Measurements from ENCODE around the gene THBS4. TPM values are rescaled to one million over a fixed set of nuclear protein-coding genes. Genes with fewer than 3 reads are reported as not detected.

Gene THBS4
- total RNA-seq, 2 donors from 2014 or later, result 18.4 to 20.8 TPM

GRCh38 chr5:80010754-80011392 is 24.3 kb upstream of the THBS4 start:
- Histone ChIP-seq H3K36me3 (replicated peaks in 1 of 2; ENCODE audit: insufficient read depth in 1 of 2, low read depth in 2 of 2) (no peaks in the 10 kb centered on the region), H3K4me1 (no peaks in the 10 kb centered on the region), H3K4me3 (no peak overlapping the region), H3K9me3 (no peaks in the 10 kb centered on the region), H3K27ac (no peak overlapping the region), H3K27me3 (no peaks in the 10 kb centered on the region)
- TF ChIP-seq POLR2A (IDR thresholded peaks at IDR 0.05) (no peak), CTCF (IDR thresholded peaks at IDR 0.05) (no peak)
- intact Hi-C loops (cut with DNase I), result no loop called here
- ATAC-seq (no peak), DNase-seq (no peak)
- WGBS, 2 donors, result 66 to 79% methylated on average over 5 of the region's 5 CpGs

GRCh38 chr5:80025069-80025468 is 10.1 kb upstream of the THBS4 start:
- no peak for TF ChIP-seq CTCF (IDR thresholded peaks at IDR 0.05)
- TF ChIP-seq POLR2A (IDR thresholded peaks at IDR 0.05), result no peak
- intact Hi-C loops (cut with DNase I), result no loop called here
- WGBS, 2 donors, result 64 to 65% methylated on average over 2 of the region's 2 CpGs

GRCh38 chr5:80026841-80027240 is 8.3 kb upstream of the THBS4 start:
- ATAC-seq (no peak), DNase-seq (no peak)
- Histone ChIP-seq H3K27ac (no peak overlapping the region), H3K4me1 (no peaks in the 10 kb centered on the region), H3K36me3 (replicated peaks in 1 of 2; ENCODE audit: insufficient read depth in 1 of 2, low read depth in 2 of 2) (no peaks in the 10 kb centered on the region), H3K9me3 (no peaks in the 10 kb centered on the region), H3K4me3 (no peak overlapping the region), H3K27me3 (no peaks in the 10 kb centered on the region)
- TF ChIP-seq POLR2A (IDR thresholded peaks at IDR 0.05) (no peak), CTCF (IDR thresholded peaks at IDR 0.05) (no peak)
- intact Hi-C loops (cut with DNase I), result no loop called here

More at GRCh38 chr5:80025069-80025468, 10.1 kb upstream of the THBS4 start:
- Histone ChIP-seq H3K4me3 (no peak overlapping the region), H3K4me1 (no peaks in the 10 kb centered on the region), H3K27me3 (no peaks in the 10 kb centered on the region), H3K36me3 (replicated peaks in 1 of 2; ENCODE audit: insufficient read depth in 1 of 2, low read depth in 2 of 2) (no peaks in the 10 kb centered on the region), H3K27ac (no peak overlapping the region), H3K9me3 (no peaks in the 10 kb centered on the region)
- DNase-seq (no peak), ATAC-seq (no peak)

- WGBS, 2 donors, result 48 to 58% methylated on average over 1 of the region's 1 CpG
- intact Hi-C loops (cut with DNase I), result no loop called here
- ATAC-seq (no peak), DNase-seq (no peak)
- no peak overlapping the region for H3K27ac ChIP-seq
- H3K4me3 ChIP-seq, result no peak overlapping the region
- no peaks in the 10 kb centered on the region for H3K9me3 ChIP-seq
- peaks cover 0 to 5% of the 10 kb centered on the region in 2 donors for H3K27me3 ChIP-seq
- TF ChIP-seq CTCF (IDR thresholded peaks at IDR 0.05), result no peak
- H3K4me1 ChIP-seq, result peaks cover 8% of the 10 kb centered on the region
- no peaks in the 10 kb centered on the region for H3K36me3 ChIP-seq (replicated peaks in 1 of 2; ENCODE audit: insufficient read depth in 1 of 2, low read depth in 2 of 2)
Observed at GRCh38 chr5:80031109-80031508, 4.0 kb upstream of the THBS4 start.

- no peak for ATAC-seq
Observed at GRCh38 chr5:80033513-80033912, 1.6 kb upstream of the THBS4 start.

More at GRCh38 chr5:80033513-80033912, 1.6 kb upstream of the THBS4 start:
- peaks cover 8% of the 10 kb centered on the region for H3K4me1 ChIP-seq
- intact Hi-C loops (cut with DNase I), result no loop called here
- H3K36me3 ChIP-seq (replicated peaks in 1 of 2; ENCODE audit: insufficient read depth in 1 of 2, low read depth in 2 of 2), result no peaks in the 10 kb centered on the region
- no peaks in the 10 kb centered on the region for H3K9me3 ChIP-seq
- H3K27ac ChIP-seq, result no peak overlapping the region
- no peak overlapping the region for H3K4me3 ChIP-seq
- TF ChIP-seq CTCF (IDR thresholded peaks at IDR 0.05) (no peak), POLR2A (IDR thresholded peaks at IDR 0.05) (no peak)
- peaks cover 0 to 5% of the 10 kb centered on the region in 2 donors for H3K27me3 ChIP-seq
- no peak for DNase-seq
